ENCODE measurements around the gene EPAS1.

Gene EPAS1

GRCh38 chr2:46308629-46309028 is 11.4 kb downstream of the EPAS1 start:
- H3K27me3 Mint-ChIP-seq: peaks cover 18 to 67% of the 10 kb centered on the region in 2 donors
- no peaks in the 10 kb centered on the region for H3K36me3 Mint-ChIP-seq (ENCODE audit: insufficient read depth)

DNA sequence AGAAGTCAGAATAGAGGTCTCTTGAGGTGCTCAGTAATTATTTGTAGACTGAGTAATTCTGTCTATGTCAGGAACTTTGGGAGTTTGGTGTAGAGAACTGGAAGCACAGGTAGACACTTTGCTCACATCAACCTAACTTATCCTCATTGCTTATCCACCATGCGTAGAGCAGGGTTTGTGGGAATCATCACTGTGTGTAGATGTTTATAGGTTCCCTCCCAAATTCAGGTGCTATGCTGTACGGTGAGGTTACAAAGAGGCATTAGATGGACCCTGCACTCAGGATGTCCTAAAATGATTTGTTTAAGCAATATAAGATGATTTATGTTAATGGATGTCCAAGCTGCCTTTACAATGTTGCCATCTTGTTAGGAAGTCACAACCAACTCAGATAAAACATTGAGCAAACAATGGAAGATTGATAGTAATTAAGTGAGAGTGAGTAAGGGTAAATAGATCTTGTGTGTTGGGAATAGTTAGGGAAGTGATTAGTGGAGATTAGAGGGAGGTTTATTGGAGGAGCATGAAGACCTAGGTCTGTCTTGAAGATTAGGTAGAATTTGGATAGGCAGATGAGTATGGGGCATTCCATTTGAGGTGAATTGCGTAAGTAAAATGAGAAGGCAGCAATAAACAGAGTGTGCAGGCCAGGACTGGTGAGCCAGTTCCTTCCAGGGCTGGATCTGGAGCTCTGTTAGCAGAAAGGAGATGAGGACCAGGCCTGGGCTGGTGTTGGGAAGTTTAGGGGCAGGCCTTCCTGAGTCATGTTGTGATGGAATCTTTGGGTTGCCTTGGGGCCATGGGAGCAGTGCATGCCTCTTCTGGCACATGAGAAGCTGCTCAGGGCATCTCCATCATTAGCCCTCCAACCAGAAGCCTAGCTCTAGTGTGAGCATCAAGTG is 12.1 kb downstream of the EPAS1 start:
- Mint-ChIP-seq H3K9me3 (peaks cover 0 to 5% of the 10 kb centered on the region in 2 donors), H3K36me3 (ENCODE audit: insufficient read depth) (no peaks in the 10 kb centered on the region), H3K4me1 (ENCODE audit: low read depth in 2 of 2) (peaks cover 10 to 12% of the 10 kb centered on the region in 2 donors), H3K27me3 (peaks cover 18 to 61% of the 10 kb centered on the region in 2 donors), H3K27ac (no peak overlapping the region), H3K4me3 (no peak overlapping the region)
- no peak for DNase-seq
- no peak for ATAC-seq (replicated peaks)

More at GRCh38 chr2:46308629-46309028, 11.4 kb downstream of the EPAS1 start:
- Mint-ChIP-seq H3K4me3 (no peak overlapping the region), H3K4me1 (ENCODE audit: low read depth in 2 of 2) (peaks cover 14 to 19% of the 10 kb centered on the region in 2 donors), H3K9me3 (peaks cover 0 to 5% of the 10 kb centered on the region in 2 donors), H3K27ac (no peak overlapping the region)
- ATAC-seq (replicated peaks) (no peak), DNase-seq (no peak)

DNA sequence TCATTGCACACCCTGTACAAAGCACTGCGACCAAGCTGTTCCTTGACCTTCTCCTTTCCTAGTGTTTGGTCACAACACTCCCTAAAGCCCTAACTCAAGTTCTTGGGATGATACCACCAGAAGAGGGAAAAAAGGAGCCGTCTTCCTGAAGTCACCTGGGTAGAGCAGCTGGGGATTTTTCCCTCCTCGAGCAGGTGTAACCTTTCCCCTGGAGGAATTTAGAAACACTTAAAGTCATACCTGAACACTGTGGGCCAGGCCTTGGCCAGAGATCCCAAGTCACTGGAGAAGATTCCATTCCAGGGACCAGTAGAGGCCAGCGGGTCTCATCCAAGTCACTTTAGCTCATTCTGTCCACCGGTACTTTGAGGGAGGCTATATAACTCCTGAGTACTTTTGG is 13.2 kb downstream of the EPAS1 start:
- no peak overlapping the region for H3K4me3 Mint-ChIP-seq
- no peaks in the 10 kb centered on the region for H3K36me3 Mint-ChIP-seq (ENCODE audit: insufficient read depth)
- H3K9me3 Mint-ChIP-seq: no peaks in the 10 kb centered on the region
- peaks cover 11 to 64% of the 10 kb centered on the region in 2 donors for H3K27me3 Mint-ChIP-seq
- ATAC-seq (replicated peaks): no peak
- DNase-seq: no peak
- peaks cover under 1 to 3% of the 10 kb centered on the region in 2 donors for H3K4me1 Mint-ChIP-seq (ENCODE audit: low read depth in 2 of 2)
- no peak overlapping the region for H3K27ac Mint-ChIP-seq

GRCh38 chr2:46311651-46312223 is 14.5 kb downstream of the EPAS1 start:
- ATAC-seq (replicated peaks): no peak
- Mint-ChIP-seq H3K27ac (no peak overlapping the region), H3K9me3 (no peaks in the 10 kb centered on the region), H3K4me1 (ENCODE audit: low read depth in 2 of 2) (no peaks in the 10 kb centered on the region), H3K27me3 (peaks cover 11 to 67% of the 10 kb centered on the region in 2 donors), H3K4me3 (no peak overlapping the region), H3K36me3 (ENCODE audit: insufficient read depth) (no peaks in the 10 kb centered on the region)
- no peak for DNase-seq

- no peaks in the 10 kb centered on the region for H3K9me3 Mint-ChIP-seq
- DNase-seq (no peak), ATAC-seq (replicated peaks) (no peak)
- no peaks in the 10 kb centered on the region for H3K4me1 Mint-ChIP-seq (ENCODE audit: low read depth in 2 of 2)
- H3K27ac Mint-ChIP-seq: no peak overlapping the region
- H3K36me3 Mint-ChIP-seq (ENCODE audit: insufficient read depth): no peaks in the 10 kb centered on the region
- no peak overlapping the region for H3K4me3 Mint-ChIP-seq
- peaks cover 8 to 54% of the 10 kb centered on the region in 2 donors for H3K27me3 Mint-ChIP-seq
Observed at GRCh38 chr2:46313063-46313462, 15.9 kb downstream of the EPAS1 start.

GRCh38 chr2:46314065-46314835 is 17.0 kb downstream of the EPAS1 start:
- Mint-ChIP-seq H3K27me3 (peaks cover 3 to 44% of the 10 kb centered on the region in 2 donors), H3K36me3 (ENCODE audit: insufficient read depth) (no peaks in the 10 kb centered on the region), H3K4me1 (ENCODE audit: low read depth in 2 of 2) (no peaks in the 10 kb centered on the region), H3K9me3 (no peaks in the 10 kb centered on the region), H3K4me3 (no peak overlapping the region), H3K27ac (no peak overlapping the region)
- DNase-seq (no peak), ATAC-seq (replicated peaks) (no peak)

- peaks cover 0 to 43% of the 10 kb centered on the region in 2 donors for H3K27me3 Mint-ChIP-seq
- ATAC-seq (replicated peaks) (no peak), DNase-seq (no peak)
- no peaks in the 10 kb centered on the region for H3K36me3 Mint-ChIP-seq (ENCODE audit: insufficient read depth)
- no peak overlapping the region for H3K4me3 Mint-ChIP-seq
- H3K4me1 Mint-ChIP-seq (ENCODE audit: low read depth in 2 of 2): no peaks in the 10 kb centered on the region
- peak overlapping the region in 1 of 2 donors; percentile 10 for H3K27ac Mint-ChIP-seq
- no peaks in the 10 kb centered on the region for H3K9me3 Mint-ChIP-seq
Observed at GRCh38 chr2:46315103-46315890, 18.1 kb downstream of the EPAS1 start.

GRCh38 chr2:46317094-46317486 is 19.9 kb downstream of the EPAS1 start:
- no peak overlapping the region for H3K4me3 Mint-ChIP-seq
- peaks cover 0 to 33% of the 10 kb centered on the region in 2 donors for H3K27me3 Mint-ChIP-seq
- H3K36me3 Mint-ChIP-seq (ENCODE audit: insufficient read depth): no peaks in the 10 kb centered on the region
- DNase-seq (no peak), ATAC-seq (replicated peaks) (no peak)
- no peaks in the 10 kb centered on the region for H3K4me1 Mint-ChIP-seq (ENCODE audit: low read depth in 2 of 2)
- no peaks in the 10 kb centered on the region for H3K9me3 Mint-ChIP-seq
- H3K27ac Mint-ChIP-seq: no peak overlapping the region

- H3K4me3 Mint-ChIP-seq: no peak overlapping the region
- H3K27ac Mint-ChIP-seq: no peak overlapping the region
- DNase-seq (no peak), ATAC-seq (replicated peaks) (no peak)
- peaks cover 0 to 42% of the 10 kb centered on the region in 2 donors for H3K27me3 Mint-ChIP-seq
- no peaks in the 10 kb centered on the region for H3K36me3 Mint-ChIP-seq (ENCODE audit: insufficient read depth)
- H3K9me3 Mint-ChIP-seq: no peaks in the 10 kb centered on the region
- no peaks in the 10 kb centered on the region for H3K4me1 Mint-ChIP-seq (ENCODE audit: low read depth in 2 of 2)
Observed at GRCh38 chr2:46318579-46319460, 21.6 kb downstream of the EPAS1 start.

DNA sequence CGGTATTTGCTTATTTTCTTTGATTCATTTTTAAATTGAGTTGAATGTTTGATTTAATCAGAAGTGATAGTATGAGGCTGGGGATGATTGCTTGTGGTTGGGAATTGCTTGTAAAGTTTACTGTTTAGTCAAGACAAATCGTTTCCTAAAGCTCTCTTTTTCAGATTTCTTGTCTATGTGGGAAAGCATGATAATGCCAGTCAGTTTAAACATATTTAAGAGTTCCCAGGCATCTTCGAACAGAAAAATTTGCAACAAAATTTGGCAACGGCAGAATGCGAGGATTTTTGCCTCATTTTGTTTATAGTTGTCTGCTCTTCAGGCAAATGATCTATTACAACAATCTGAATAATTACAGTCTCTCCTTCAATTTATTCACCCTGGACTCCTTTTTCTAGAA is 22.5 kb downstream of the EPAS1 start:
- H3K4me3 Mint-ChIP-seq: no peak overlapping the region
- no peak for ATAC-seq (replicated peaks)
- H3K9me3 Mint-ChIP-seq: no peaks in the 10 kb centered on the region
- H3K4me1 Mint-ChIP-seq (ENCODE audit: low read depth in 2 of 2): no peaks in the 10 kb centered on the region
- DNase-seq: no peak
- peaks cover 0 to 36% of the 10 kb centered on the region in 2 donors for H3K27me3 Mint-ChIP-seq
- peaks cover 3% of the 10 kb centered on the region for H3K36me3 Mint-ChIP-seq (ENCODE audit: insufficient read depth)
- no peak overlapping the region for H3K27ac Mint-ChIP-seq

- Mint-ChIP-seq H3K36me3 (ENCODE audit: insufficient read depth) (peaks cover 3% of the 10 kb centered on the region), H3K27me3 (peaks cover 0 to 35% of the 10 kb centered on the region in 2 donors), H3K4me1 (ENCODE audit: low read depth in 2 of 2) (no peaks in the 10 kb centered on the region), H3K27ac (no peak overlapping the region), H3K4me3 (no peak overlapping the region), H3K9me3 (no peaks in the 10 kb centered on the region)
- DNase-seq: no peak
- ATAC-seq (replicated peaks): no peak
Observed at GRCh38 chr2:46320141-46320567, 22.9 kb downstream of the EPAS1 start.

DNA sequence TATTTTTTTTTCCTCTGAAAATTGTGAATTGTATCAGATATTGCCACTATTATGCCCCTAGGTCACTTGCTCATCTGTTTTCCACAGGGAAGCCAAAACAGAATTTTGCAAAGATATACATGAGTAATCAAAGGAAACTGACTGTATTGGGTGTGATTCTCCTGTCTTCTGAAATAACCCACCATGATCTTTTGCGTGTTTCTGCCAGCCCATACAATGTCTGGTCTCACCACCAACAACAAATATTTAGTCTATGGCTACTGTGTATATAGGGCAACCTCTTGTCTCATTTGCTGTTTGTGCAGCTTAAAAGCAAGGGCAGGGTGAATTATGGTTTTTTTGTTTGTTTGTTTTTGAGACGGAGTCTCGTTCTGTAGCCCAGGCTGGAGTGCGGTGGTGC is 26.5 kb downstream of the EPAS1 start:
- ATAC-seq (replicated peaks): no peak
- Mint-ChIP-seq H3K4me1 (ENCODE audit: low read depth in 2 of 2) (peaks cover 1 to 3% of the 10 kb centered on the region in 2 donors), H3K27ac (no peak overlapping the region), H3K27me3 (peaks cover 7 to 45% of the 10 kb centered on the region in 2 donors), H3K4me3 (no peak overlapping the region), H3K36me3 (ENCODE audit: insufficient read depth) (peaks cover 3% of the 10 kb centered on the region), H3K9me3 (no peaks in the 10 kb centered on the region)
- DNase-seq: no peak

Data from effector memory CD8-positive, alpha-beta T cell (primary cell).